NCI-H345 (cell line): ENCODE data around the gene SCN4B.
A peak's percentile ranks its signal among the peaks of the same experiment; 100 is the strongest.

Experiments used
- DNase-seq: peaks from one replicate; lab custom pipeline; 2025; lab: John Stamatoyannopoulos, UW

Gene SCN4B

GRCh38 chr11:118099838-118100556, 52.6 kb downstream of the SCN4B start:
- DNase-seq: no peak

- peak; percentile 28 for DNase-seq
Measured at GRCh38 chr11:118098996-118099837, 53.4 kb downstream of the SCN4B start.

DNA sequence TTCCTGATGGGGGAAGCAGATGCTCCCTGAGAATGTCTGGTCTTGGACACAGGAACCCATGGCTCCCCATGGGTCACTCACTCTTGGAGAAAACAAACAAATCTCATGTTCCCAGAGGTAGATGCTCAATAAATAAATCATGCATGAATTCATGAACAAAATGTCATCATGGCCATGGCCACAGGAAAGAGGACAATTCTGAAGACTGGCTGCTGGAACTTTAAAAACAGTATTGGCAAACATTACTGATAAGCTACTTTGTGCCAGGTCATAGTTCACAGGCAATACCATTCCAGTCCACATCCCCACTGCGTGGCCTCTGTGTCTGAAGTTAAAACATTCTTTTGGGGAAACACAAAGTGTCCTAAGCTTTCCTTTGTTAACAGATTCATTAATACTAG, 56.7 kb downstream of the SCN4B start:
- DNase-seq: no peak

DNA sequence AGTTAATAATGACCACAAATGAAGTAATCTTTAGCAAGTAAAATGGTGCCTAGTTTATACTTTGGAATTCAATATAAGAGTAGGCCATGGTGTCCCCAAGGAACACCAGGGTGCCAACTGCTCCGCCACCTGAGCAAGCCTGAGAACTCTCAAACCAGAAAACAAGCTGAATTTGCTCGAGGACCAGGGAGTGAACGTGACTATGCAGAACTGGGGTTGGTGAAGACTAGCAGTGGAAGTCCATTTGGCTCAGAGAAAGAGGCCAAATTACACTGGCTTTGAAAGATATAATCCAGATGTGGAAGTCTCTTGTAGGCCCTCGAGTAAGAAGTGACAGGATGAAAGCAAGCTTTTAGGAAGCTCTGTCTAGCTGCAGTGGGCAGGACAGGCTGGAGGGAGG, 57.1 kb downstream of the SCN4B start:
- DNase-seq: no peak

DNA sequence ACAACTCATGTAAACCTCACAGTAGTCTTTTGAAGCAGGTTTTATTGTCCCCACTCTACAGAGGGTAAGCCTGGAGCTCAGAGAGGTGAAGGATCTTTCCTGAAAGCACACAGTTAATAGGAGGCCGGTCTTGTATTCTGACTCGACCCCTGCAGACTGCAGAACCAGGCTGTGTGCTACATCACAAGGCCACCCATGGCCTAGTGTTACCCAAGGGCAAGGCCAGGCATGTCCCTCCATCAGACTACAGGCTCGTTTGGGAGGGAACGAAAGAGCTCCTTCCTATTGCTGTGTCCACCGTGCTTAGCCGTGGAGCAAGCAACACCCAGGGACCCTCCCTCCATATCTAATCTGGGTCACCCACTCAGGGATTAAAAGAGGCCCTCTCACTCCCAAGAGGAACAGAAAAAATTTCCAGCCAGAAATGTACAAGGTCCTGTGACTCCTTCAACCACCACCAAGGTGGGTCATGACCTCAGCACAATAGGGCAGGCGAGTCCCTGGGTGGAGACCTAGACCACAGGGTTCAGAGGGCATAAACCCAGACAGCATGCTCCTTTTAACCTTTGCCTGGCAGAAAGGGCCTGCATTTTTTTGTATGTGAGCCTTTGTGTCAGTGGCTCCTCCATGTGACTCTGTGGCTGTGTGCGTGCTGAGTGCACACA, 59.6 kb downstream of the SCN4B start:
- DNase-seq: no peak

DNA sequence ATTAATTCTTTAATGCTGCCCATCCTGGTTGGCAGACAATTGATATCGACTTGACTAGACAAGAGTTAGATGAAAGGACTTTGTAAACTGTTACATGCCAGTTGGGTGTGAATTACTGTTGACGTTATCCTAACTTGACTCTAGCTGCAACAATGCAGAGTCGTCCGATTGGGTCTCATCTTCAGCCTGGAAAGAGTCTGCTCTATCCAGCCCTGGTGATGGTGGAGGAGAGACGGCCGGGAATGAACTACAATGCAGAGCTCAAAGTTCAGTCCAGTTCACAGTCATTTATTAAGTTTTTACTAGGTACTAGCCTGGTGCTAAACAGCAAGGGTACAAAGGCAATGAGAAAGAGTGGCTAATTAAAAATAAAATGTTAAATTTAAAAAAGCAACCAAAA, 60.9 kb downstream of the SCN4B start:
- DNase-seq: no peak

- no peak for DNase-seq
Measured at GRCh38 chr11:118090545-118091162, 62.0 kb downstream of the SCN4B start.

GRCh38 chr11:118088531-118088930, 64.1 kb downstream of the SCN4B start:
- no peak for DNase-seq

GRCh38 chr11:118087931-118088330, 64.7 kb downstream of the SCN4B start:
- no peak for DNase-seq

GRCh38 chr11:118086913-118087768, 65.5 kb downstream of the SCN4B start, which contains the start of gene SMIM35:
SMIM35 (minus strand) TSS chr11:118086963; CDS start chr11:118086757, 206 bp downstream.
- peak; percentile 53 for DNase-seq

DNA sequence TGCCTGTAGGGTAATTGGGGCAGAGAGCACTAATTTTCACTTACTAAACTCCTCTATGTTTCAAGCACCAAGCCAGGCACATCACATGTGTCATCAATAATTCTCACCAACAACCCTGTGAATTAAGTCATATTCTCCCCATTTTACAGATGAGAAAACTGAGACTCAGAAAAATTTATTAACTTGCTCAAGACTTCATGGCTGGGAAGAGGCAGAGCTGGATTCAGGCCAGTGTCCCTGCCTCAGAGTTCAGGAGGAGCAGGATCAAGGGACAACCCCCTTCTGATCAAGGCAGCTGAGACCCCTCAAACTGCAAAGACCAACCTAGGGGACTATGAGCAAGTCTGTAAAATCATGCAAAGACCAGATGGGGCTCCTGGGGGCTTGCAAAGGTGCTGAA, 68.0 kb downstream of the SCN4B start:
- no peak for DNase-seq

- DNase-seq: no peak
Measured at GRCh38 chr11:118084247-118084646, 68.4 kb downstream of the SCN4B start.
